GM18502 (cell line): ENCODE results near the gene DNAJC6.
"Not testable (repeated sequence)": the region's sequence is repeated elsewhere in the genome, so short reads cannot be mapped to it uniquely, and the experiment has no call there.

Experiments
- ATAC-seq: cut with Tn5 transposase; IDR thresholded peaks from one replicate; pipeline ENCODE4 v1.9.1; 2021; ENCODE audit warnings: mild to moderate bottlenecking; ENCODE audit not compliant: unreplicated experiment, poor library complexity

DNAJC6 gene

GRCh38 chr1:65291818-65292217 is 17.5 kb upstream of the DNAJC6 start:
- ATAC-seq: not testable (repeated sequence)

GRCh38 chr1:65292861-65293593 is 16.3 kb upstream of the DNAJC6 start:
- no peak for ATAC-seq

GRCh38 chr1:65297706-65298105 is 11.6 kb upstream of the DNAJC6 start:
- ATAC-seq: no peak

GRCh38 chr1:65299328-65299727 is 10.0 kb upstream of the DNAJC6 start:
- no peak for ATAC-seq

GRCh38 chr1:65308781-65309303 is 501 bp upstream of the DNAJC6 start:
- ATAC-seq: no peak

- peak; percentile 14 for ATAC-seq
Measured at GRCh38 chr1:65310078-65310587, 790 bp downstream of the DNAJC6 start.

- ATAC-seq: no peak
Measured at GRCh38 chr1:65311760-65312159, 2.4 kb downstream of the DNAJC6 start.

- ATAC-seq: no peak
Measured at GRCh38 chr1:65316233-65316632, 6.9 kb downstream of the DNAJC6 start.

GRCh38 chr1:65317866-65318653 is 8.7 kb downstream of the DNAJC6 start:
- ATAC-seq: no peak

GRCh38 chr1:65319141-65319540 is 9.8 kb downstream of the DNAJC6 start:
- no peak for ATAC-seq

- ATAC-seq: no peak
Measured at GRCh38 chr1:65319754-65320153, 10.4 kb downstream of the DNAJC6 start.

- no peak for ATAC-seq
Measured at GRCh38 chr1:65321879-65322278, 12.5 kb downstream of the DNAJC6 start.

- ATAC-seq: no peak
Measured at GRCh38 chr1:65323246-65323645, 13.9 kb downstream of the DNAJC6 start.

GRCh38 chr1:65330021-65330420 is 20.7 kb downstream of the DNAJC6 start:
- no peak for ATAC-seq

GRCh38 chr1:65330822-65331221 is 21.5 kb downstream of the DNAJC6 start:
- no peak for ATAC-seq

GRCh38 chr1:65332821-65333220 is 23.5 kb downstream of the DNAJC6 start:
- ATAC-seq: no peak

GRCh38 chr1:65334081-65334480 is 24.7 kb downstream of the DNAJC6 start:
- no peak for ATAC-seq

GRCh38 chr1:65339866-65340468 is 30.6 kb downstream of the DNAJC6 start:
- no peak for ATAC-seq

GRCh38 chr1:65341381-65341780 is 32.0 kb downstream of the DNAJC6 start:
- ATAC-seq: no peak

GRCh38 chr1:65343286-65343685 is 33.9 kb downstream of the DNAJC6 start:
- no peak for ATAC-seq
